DND-41 (cell line): ENCODE measurements around the gene RAD23A.

Source experiments
- CTCF ChIP-seq: IDR thresholded peaks from 2 replicates; pipeline ENCODE4 v1.5.1; 2012; ENCODE audit warnings: borderline replicate concordance, low read length, moderate library complexity, mild to moderate bottlenecking; ENCODE audit not compliant: poor library complexity, severe bottlenecking; ENCODE audit errors: extremely low read depth
- EZH2 ChIP-seq: IDR thresholded peaks from 3 replicates; pipeline ENCODE4 v1.6.1; 2012; ENCODE audit warnings: borderline replicate concordance, low read depth, mild to moderate bottlenecking, moderate library complexity, low read length, inconsistent platforms; ENCODE audit not compliant: severe bottlenecking

- TF ChIP-seq CTCF (no peak), EZH2 (no peak)
Observed at GRCh38 chr19:12997967-12998940, 52.6 kb downstream of the RAD23A start.
